HUDEP-2 (cell line): ENCODE results near the gene SNX14.

ENCODE experiments used
- DNase-seq, 76 experiments: peaks; one replicate each; lab custom pipeline; 2025; ENCODE audit not compliant: unreplicated experiment in 76 of 76; lab: John Stamatoyannopoulos, UW

SNX14 gene

GRCh38 chr6:85469276-85470022 lies 124.2 kb downstream of the SNX14 start:
- no peak for DNase-seq

- DNase-seq, result no peak
These were observed 125.3 kb downstream of the SNX14 start for GRCh38 chr6:85468326-85468725.

- no peak for DNase-seq
These were observed 127.9 kb downstream of the SNX14 start for GRCh38 chr6:85465762-85466161.

GRCh38 chr6:85464722-85465150 lies 128.9 kb downstream of the SNX14 start:
- DNase-seq, result no peak

GRCh38 chr6:85464260-85464644 lies 129.4 kb downstream of the SNX14 start:
- DNase-seq, result no peak

GRCh38 chr6:85463621-85464259 lies 129.9 kb downstream of the SNX14 start:
- DNase-seq, result no peak

- no peak for DNase-seq
These were observed 131.0 kb downstream of the SNX14 start for GRCh38 chr6:85462673-85463072.

- no peak for DNase-seq
These were observed 131.9 kb downstream of the SNX14 start for GRCh38 chr6:85461798-85462170.

GRCh38 chr6:85460921-85461797 lies 132.5 kb downstream of the SNX14 start:
- no peak for DNase-seq

GRCh38 chr6:85460154-85460920 lies 133.3 kb downstream of the SNX14 start:
- DNase-seq, result no peak

GRCh38 chr6:85459224-85459901 lies 134.3 kb downstream of the SNX14 start:
- no peak for DNase-seq

GRCh38 chr6:85458782-85459181 lies 134.9 kb downstream of the SNX14 start:
- DNase-seq, result no peak

- no peak for DNase-seq
These were observed 135.5 kb downstream of the SNX14 start for GRCh38 chr6:85458184-85458583.

GRCh38 chr6:85456782-85457181 lies 136.9 kb downstream of the SNX14 start:
- DNase-seq, result no peak
